HTR-8/SVneo (cell line): ENCODE data around the gene RFXAP.
A peak's percentile ranks its signal among the peaks of the same experiment; 100 is the strongest.
"Not testable (repeated sequence)": the region's sequence is repeated elsewhere in the genome, so short reads cannot be mapped to it uniquely, and the experiment has no call there.

Source experiments
- DNase-seq: peaks from one replicate; pipeline ENCODE4 v3.0.0; 2011; ENCODE audit warnings: low spot score, mixed read lengths; ENCODE audit not compliant: insufficient read length
- FAIRE-seq: peaks from 2 replicates; lab custom pipeline; 2011; peaks lifted over from hg19 to GRCh38; lab: Jason Lieb, UNC

The RFXAP gene, protein sequence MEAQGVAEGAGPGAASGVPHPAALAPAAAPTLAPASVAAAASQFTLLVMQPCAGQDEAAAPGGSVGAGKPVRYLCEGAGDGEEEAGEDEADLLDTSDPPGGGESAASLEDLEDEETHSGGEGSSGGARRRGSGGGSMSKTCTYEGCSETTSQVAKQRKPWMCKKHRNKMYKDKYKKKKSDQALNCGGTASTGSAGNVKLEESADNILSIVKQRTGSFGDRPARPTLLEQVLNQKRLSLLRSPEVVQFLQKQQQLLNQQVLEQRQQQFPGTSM

DNA sequence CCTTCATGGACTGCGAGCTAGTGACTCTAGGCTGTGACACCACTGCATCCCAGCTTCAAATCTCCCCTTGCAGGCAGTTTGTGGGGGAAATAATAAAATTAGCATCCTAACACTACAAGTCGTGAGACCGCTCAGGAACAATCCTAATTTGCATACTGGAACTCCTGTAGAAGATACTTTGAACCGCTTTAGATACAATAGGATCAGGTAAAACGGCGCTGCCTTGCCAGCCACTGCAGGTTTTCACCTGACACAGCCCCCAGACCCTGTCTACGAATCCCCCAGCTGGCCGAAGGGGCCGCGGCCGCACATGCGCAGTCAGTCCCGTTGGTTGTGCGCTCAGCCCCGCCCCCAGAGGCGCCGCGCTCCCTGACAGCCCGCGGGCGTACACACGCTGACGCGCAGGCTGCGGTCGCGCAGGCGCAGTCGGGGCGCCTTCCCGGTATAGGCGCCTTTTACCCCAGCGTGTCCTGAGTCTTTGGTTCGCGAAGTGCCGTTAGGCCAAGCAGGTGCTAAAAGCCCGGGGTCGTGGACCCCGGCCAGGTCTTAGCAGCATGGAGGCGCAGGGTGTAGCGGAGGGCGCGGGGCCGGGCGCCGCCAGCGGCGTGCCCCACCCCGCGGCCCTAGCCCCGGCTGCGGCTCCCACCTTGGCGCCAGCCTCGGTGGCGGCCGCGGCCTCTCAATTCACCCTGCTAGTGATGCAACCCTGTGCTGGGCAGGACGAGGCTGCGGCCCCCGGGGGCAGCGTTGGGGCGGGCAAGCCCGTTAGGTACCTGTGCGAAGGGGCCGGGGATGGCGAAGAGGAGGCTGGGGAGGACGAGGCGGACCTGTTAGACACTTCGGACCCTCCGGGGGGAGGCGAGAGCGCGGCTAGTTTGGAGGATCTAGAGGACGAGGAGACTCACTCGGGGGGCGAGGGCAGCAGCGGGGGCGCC, at the start of gene RFXAP:
Gene RFXAP (plus strand): TSS at position 419 of the 935 bp plus-strand sequence. CDS start 136 bp downstream, at position 555.
- peak; percentile 84 for FAIRE-seq

DNA sequence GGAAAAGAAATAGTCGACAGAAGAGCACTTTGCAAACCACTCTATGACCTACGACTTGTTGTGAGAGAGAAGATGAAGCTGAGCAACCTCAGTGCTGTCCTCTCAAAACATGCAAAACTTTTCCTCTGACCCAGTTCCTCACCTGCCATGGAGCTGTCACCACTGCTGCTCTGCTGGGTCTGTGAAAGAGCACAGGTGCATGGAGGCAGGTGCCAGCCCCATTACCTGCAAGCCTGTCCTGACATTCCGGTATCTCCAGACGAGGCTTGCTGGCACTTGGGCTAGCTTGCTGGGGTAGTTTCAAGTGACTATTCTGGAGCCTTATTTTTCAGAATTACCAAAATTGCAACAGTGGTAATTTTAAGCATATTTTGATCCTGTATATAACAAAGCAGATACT, 49.5 kb upstream of the RFXAP start:
- FAIRE-seq (no peak), DNase-seq (no peak)

More for the DNA sequence above, at the start of gene RFXAP:
- DNase-seq = peak; percentile 88

GRCh38 chr13:36770741-36771140, 48.3 kb upstream of the RFXAP start:
- no peak for DNase-seq

GRCh38 chr13:36772853-36773252, 46.2 kb upstream of the RFXAP start:
- FAIRE-seq (no peak), DNase-seq (no peak)

More at GRCh38 chr13:36770741-36771140, 48.3 kb upstream of the RFXAP start:
- FAIRE-seq = no peak

GRCh38 chr13:36774931-36775330, 44.1 kb upstream of the RFXAP start:
- no peak for FAIRE-seq
- DNase-seq = no peak

DNA sequence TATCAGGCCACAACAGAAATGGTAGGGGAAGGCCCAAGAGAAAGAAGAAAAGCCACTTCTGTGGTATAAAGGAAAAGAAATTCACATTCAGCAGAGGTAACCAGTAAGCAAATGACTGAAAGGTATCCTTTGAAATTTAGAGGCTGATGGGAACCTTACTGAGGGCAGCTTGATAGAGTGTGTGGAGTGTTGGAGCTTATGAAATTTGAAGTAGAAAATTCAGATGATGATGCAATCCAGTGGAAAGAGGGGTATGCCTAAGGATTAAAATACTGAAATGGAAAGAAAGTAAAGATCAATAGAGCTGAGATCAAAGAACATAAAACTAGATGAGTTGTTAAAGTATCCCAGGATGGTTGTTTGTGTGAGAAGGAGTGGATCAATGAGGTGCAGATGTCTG, 42.8 kb upstream of the RFXAP start:
- FAIRE-seq = no peak

DNA sequence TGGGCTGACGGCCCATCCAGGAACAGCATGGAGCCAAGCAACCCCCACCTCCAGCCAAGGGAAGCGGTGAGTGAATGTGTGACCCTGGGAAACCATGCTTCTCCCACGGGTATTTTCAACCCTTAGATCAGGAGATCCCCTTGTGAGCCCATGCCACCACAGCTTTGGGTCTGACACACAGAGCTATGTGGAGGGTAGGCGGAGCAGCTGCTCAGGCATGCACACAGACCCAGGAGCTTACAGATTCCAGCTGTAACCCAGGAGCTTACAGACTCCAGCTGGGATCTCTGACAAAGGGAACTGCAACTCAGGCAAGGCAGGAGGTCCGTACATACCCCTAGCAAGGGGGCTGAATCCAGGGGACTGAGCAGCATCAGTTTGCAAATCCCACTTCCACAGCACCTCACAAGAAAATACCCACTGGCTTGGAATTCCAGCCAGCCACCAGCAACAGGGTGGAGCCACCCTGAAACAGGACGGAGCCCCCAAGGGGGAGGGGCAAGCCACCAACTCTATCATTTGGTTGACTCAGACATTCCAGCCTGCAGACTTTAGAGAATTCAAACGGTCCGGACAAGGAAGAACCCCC, 40.8 kb upstream of the RFXAP start:
- DNase-seq = peak; percentile 31
- FAIRE-seq = no peak

More for the DNA sequence above, 42.8 kb upstream of the RFXAP start:
- DNase-seq = no peak

DNA sequence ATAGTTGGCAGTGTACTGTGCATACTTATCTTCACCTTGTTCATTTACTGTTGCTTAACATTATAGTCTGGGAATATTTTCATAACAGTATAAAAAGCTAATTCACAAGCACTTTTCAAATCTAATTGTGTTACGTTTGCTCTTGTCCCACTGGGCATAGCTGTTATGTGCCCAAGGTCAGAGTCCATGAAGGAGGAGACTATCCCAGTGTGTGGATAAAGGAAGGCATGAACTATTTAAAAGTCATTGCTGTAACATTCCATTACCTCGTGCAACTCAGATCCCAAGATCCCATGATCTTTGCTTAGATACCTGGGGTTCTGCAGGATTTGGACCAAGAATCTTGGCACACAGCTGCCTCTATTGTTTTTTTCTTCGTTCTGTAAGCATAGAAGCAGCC, 35.1 kb upstream of the RFXAP start:
- no peak for DNase-seq
- no peak for FAIRE-seq

DNA sequence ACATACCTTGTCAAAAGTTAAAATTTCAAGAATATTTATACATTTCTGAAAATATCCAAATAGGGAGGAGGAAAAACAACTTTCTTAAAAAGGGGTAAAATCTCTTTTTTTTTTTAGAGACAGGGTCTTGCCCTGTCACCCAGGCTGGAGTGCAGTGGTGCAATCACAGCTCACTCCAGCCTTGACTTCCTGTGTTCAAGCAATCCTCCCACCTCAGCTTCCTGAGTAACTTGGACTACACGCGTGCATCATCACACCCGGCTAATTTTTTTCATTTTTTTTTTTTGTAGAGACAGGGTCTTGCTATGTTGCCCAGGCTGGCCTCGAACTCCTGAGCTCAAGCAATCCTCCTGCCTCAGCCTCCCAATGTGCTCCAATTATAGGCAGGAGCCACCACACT, 32.8 kb upstream of the RFXAP start:
- FAIRE-seq, DNase-seq: not testable (repeated sequence)

GRCh38 chr13:36787181-36787580, 31.8 kb upstream of the RFXAP start:
- FAIRE-seq (no peak), DNase-seq (no peak)

DNA sequence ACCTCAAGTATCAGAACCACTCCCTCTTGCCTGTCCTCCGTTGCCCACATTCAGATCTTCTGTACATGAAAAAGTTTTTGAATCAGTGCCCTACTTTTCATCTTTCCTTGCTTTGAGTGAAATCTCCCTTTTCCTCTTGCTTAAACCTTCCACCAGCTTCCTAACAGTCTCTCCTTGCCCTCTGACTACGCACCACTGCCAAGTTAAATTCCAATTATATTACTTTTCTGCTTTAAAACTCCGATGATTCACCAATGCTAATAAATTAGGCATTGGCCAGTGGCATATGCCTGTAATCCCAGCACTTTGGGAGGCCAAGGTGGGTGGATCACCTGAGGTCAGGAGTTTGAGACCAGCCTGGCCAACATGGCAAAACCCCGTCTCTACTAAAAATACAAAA, 30.7 kb upstream of the RFXAP start:
- DNase-seq = peak; percentile 21

GRCh38 chr13:36789061-36789460, 30.0 kb upstream of the RFXAP start:
- no peak for FAIRE-seq
- DNase-seq = no peak

More for the DNA sequence above, 30.7 kb upstream of the RFXAP start:
- no peak for FAIRE-seq

- FAIRE-seq = no peak
- no peak for DNase-seq
These were observed 29.3 kb upstream of the RFXAP start for GRCh38 chr13:36789730-36790129.

- no peak for DNase-seq
- FAIRE-seq = no peak
These were observed 24.3 kb upstream of the RFXAP start for GRCh38 chr13:36794706-36795105.

DNA sequence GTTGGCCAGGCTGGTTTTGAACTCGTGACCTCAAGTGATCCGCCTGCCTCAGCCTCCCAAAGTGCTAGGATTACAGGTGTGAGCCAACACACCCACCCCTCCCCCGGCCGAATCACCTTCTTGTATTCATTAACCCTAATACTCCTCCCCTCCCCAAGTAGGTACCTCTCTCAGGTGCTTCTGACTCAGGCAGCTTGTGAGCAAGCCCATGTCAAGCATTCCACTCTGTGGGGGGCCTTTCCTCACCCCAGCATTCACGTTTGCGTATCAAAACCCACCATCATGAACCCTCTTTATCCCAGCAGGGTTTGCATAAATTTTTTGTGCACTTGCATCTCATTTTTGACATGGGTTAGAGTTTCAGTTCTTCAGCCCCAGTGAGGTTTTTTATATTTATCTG, 23.6 kb upstream of the RFXAP start:
- DNase-seq = no peak
- FAIRE-seq = no peak

DNA sequence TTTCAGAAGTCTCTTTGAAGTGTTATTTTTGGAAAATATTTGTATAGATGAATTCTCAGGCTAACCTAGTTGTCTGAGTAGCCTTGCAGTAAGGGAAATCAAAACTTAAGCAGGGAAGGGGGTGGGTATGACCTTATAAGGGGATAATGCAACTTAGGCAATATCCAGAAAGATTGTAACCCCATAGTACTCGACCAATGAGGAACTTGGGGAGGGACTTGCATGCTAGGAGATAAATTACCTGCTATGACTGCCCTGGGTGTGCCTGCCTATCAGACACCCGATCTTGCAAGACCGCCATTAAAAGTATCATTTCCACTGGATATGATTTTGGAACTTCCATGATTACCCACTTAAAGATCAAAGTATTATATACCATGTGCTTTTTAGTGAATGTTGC, 23.0 kb upstream of the RFXAP start:
- no peak for DNase-seq
- no peak for FAIRE-seq

DNA sequence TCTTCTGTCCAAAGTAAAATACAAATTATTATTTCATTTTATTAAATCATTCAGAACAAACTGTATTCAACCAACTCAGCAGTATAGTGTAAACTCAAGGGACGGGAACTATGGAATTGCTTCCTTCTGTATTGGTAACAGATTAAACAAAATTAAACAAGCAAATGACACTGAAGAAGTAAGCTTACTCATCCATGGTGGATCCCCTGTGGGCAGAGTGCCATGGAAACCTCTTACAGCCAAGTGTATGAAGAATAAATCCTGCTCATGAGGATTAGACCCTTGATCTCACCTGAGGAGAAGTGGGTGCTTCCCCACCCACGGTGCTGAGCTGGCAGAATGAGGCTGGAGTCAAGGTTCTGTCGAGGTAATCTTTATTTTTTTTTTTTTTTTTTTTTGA, 18.0 kb upstream of the RFXAP start:
- DNase-seq (no peak), FAIRE-seq (no peak)

DNA sequence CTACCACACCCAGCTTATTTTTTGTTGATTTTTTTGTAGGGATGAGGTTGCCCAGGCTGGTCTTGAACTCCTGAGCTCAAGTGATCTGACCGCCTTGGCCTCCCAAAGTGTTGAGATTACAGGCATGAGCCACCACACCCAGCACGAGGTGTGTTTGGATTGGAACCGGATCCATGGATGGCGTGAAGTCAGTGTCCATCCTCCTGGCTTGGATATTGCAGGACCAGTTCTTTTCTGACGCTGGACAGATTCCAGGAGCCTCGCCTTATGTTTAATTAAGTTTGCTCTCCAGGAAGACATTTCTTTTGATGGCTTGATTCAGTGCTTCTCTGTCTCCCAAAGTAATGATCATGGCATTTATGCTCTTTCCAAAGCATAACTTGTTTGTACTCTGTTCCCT, 14.4 kb upstream of the RFXAP start:
- DNase-seq (no peak), FAIRE-seq (no peak)

DNA sequence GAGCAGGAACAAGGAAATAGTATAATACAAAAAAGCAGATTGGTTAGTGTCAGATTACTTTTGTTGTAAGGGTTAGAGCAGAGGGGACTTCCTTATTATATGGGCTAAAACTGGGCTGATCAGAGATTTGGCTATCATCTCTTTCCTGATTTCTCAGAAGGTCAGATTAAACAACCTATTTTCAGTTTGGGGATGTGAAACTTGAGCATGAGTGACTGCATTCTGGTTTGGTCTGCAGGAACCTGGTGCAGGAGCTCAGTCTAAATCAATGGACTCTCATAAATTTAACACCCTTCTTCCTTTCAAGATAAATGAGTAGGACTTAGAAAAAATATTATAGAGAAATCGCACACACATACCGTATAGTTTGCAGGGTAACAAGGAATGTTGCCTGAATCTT, 12.9 kb upstream of the RFXAP start:
- DNase-seq (no peak), FAIRE-seq (no peak)

- DNase-seq = no peak
- FAIRE-seq = no peak
These were observed 11.4 kb upstream of the RFXAP start for GRCh38 chr13:36807616-36808015.

DNA sequence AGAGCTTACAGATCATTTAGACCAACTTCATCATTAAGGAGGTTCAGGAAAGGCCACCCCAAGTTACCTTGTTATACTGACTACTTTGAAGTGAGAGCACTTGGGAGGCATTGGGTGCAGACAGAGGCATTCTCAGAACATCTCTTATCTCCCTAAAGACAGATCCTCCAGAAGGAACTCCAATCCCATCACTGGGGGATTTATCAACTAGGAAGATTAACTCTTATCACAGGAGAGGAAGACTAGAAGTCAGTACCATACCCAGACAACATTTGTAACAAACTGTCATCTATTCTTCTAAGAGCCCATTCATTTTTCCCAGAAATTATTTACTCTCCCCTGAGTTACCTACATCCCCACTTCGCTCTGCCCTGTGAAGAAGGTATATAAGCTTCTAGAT, 5.8 kb upstream of the RFXAP start:
- DNase-seq (no peak), FAIRE-seq (no peak)
